ENCODE results near the gene NDUFB11. TPM values are rescaled to one million over a fixed set of nuclear protein-coding genes. Genes with fewer than 3 reads are reported as not detected.

The NDUFB11 gene
- total and polyA plus RNA-seq, 9 of the 15 experiments (the other 6 are each of a cell fraction or from before 2014, with no cell fraction given) = 20.9 to 269 (median 86.8) TPM

DNA sequence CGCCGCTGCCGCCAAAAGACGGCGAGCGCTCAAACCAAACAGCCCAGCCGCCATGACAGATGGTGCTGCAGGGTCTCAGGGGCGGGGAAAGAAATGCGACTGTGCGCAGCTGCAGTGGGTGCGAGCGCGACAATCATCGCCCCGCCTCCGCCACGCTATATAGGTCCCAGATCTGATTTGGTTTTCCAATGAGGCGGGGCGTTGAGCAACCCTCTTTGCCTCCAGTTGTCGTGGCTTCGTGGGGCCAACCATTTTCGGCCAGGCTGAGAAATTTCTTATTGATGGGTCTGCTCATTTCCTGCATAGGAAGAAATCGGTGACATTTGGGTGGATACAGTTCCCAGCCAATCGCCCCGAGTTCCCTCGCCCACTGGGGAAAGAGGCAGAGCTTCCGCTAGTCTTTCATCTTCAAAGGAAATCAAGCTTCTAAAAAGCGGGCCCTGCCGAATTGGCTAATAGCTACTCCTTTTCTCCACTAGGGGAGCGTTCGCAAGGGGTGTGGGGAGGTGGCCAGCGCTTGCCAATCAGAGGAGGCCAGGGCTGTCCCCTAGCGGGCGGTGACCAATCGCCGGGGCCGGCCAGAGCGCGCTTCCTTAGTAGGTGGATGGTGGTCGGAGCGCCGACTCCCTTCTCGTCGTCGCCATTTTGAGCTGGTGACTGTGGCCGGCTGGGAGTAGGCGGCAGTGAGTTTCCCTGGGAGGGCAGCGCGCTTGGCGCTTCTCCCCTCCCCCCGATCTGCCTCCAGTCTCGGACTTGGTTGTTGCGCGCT, at the start of gene NDUFB11, which contains the start of gene RBM10 (continued):
- TF ChIP-seq, protein P1, sequence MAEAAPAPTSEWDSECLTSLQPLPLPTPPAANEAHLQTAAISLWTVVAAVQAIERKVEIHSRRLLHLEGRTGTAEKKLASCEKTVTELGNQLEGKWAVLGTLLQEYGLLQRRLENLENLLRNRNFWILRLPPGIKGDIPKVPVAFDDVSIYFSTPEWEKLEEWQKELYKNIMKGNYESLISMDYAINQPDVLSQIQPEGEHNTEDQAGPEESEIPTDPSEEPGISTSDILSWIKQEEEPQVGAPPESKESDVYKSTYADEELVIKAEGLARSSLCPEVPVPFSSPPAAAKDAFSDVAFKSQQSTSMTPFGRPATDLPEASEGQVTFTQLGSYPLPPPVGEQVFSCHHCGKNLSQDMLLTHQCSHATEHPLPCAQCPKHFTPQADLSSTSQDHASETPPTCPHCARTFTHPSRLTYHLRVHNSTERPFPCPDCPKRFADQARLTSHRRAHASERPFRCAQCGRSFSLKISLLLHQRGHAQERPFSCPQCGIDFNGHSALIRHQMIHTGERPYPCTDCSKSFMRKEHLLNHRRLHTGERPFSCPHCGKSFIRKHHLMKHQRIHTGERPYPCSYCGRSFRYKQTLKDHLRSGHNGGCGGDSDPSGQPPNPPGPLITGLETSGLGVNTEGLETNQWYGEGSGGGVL (CRISPR knock-in tag; IDR thresholded peaks at IDR 0.05) = no peak
- TF ChIP-seq ZNF696 (CRISPR knock-in tag; conservative IDR thresholded peaks at IDR 0.05) (no peak), XRCC3 (IDR thresholded peaks at IDR 0.05) (no peak), CBFB (CRISPR knock-in tag; IDR thresholded peaks at IDR 0.05) (no peak), CC2D1A (IDR thresholded peaks at IDR 0.05) (peak; percentile 24; the same call in 1 of the 2 replicates), ZKSCAN3 (CRISPR knock-in tag; IDR thresholded peaks at IDR 0.05) (no peak), PCBP1 (IDR thresholded peaks at IDR 0.05; ENCODE audit: low read depth, low read length, poor library complexity, severe bottlenecking) (no peak), NELFE (IDR thresholded peaks at IDR 0.05; ENCODE audit: insufficient read depth, insufficient read length) (no peak)
- TF ChIP-seq, protein P2, sequence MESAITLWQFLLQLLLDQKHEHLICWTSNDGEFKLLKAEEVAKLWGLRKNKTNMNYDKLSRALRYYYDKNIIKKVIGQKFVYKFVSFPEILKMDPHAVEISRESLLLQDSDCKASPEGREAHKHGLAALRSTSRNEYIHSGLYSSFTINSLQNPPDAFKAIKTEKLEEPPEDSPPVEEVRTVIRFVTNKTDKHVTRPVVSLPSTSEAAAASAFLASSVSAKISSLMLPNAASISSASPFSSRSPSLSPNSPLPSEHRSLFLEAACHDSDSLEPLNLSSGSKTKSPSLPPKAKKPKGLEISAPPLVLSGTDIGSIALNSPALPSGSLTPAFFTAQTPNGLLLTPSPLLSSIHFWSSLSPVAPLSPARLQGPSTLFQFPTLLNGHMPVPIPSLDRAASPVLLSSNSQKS (CRISPR knock-in tag; IDR thresholded peaks at IDR 0.05) = no peak
- TF ChIP-seq, protein P3, sequence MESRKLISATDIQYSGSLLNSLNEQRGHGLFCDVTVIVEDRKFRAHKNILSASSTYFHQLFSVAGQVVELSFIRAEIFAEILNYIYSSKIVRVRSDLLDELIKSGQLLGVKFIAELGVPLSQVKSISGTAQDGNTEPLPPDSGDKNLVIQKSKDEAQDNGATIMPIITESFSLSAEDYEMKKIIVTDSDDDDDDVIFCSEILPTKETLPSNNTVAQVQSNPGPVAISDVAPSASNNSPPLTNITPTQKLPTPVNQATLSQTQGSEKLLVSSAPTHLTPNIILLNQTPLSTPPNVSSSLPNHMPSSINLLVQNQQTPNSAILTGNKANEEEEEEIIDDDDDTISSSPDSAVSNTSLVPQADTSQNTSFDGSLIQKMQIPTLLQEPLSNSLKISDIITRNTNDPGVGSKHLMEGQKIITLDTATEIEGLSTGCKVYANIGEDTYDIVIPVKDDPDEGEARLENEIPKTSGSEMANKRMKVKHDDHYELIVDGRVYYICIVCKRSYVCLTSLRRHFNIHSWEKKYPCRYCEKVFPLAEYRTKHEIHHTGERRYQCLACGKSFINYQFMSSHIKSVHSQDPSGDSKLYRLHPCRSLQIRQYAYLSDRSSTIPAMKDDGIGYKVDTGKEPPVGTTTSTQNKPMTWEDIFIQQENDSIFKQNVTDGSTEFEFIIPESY (CRISPR knock-in tag; IDR thresholded peaks at IDR 0.05) = no peak
- TF ChIP-seq, protein P4, sequence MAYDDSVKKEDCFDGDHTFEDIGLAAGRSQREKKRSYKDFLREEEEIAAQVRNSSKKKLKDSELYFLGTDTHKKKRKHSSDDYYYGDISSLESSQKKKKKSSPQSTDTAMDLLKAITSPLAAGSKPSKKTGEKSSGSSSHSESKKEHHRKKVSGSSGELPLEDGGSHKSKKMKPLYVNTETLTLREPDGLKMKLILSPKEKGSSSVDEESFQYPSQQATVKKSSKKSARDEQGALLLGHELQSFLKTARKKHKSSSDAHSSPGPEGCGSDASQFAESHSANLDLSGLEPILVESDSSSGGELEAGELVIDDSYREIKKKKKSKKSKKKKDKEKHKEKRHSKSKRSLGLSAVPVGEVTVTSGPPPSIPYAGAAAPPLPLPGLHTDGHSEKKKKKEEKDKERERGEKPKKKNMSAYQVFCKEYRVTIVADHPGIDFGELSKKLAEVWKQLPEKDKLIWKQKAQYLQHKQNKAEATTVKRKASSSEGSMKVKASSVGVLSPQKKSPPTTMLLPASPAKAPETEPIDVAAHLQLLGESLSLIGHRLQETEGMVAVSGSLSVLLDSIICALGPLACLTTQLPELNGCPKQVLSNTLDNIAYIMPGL (CRISPR knock-in tag; IDR thresholded peaks at IDR 0.05) = no peak
- TF ChIP-seq, protein P5, sequence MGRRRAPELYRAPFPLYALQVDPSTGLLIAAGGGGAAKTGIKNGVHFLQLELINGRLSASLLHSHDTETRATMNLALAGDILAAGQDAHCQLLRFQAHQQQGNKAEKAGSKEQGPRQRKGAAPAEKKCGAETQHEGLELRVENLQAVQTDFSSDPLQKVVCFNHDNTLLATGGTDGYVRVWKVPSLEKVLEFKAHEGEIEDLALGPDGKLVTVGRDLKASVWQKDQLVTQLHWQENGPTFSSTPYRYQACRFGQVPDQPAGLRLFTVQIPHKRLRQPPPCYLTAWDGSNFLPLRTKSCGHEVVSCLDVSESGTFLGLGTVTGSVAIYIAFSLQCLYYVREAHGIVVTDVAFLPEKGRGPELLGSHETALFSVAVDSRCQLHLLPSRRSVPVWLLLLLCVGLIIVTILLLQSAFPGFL (CRISPR knock-in tag; IDR thresholded peaks at IDR 0.05) = no peak
